CD4-positive, alpha-beta T cell treated with Interleukin-6 at 100 ng/mL for 8 hours (primary cell): ENCODE measurements around the gene HRNR.
A peak's percentile ranks its signal among the peaks of the same experiment; 100 is the strongest.

ENCODE experiments used
- DNase-seq: peaks from one replicate; pipeline ENCODE4 v3.0.0-alpha.2; 2020; ENCODE audit warnings: mixed read lengths, low spot score

The HRNR gene

GRCh38 chr1:152188673-152189591, 35.1 kb downstream of the HRNR start:
- DNase-seq: peak; percentile 70

GRCh38 chr1:152186556-152187285, 37.3 kb downstream of the HRNR start:
- DNase-seq: no peak

- DNase-seq: peak; percentile 57
These were observed 38.2 kb downstream of the HRNR start for GRCh38 chr1:152185544-152186391.

- no peak for DNase-seq
These were observed 41.0 kb downstream of the HRNR start for GRCh38 chr1:152182944-152183361.

- DNase-seq: no peak
These were observed 41.6 kb downstream of the HRNR start for GRCh38 chr1:152182431-152182830.

- no peak for DNase-seq
These were observed 44.4 kb downstream of the HRNR start for GRCh38 chr1:152179566-152179965.

GRCh38 chr1:152170287-152170905, 53.6 kb downstream of the HRNR start:
- no peak for DNase-seq

GRCh38 chr1:152169366-152170025, 54.5 kb downstream of the HRNR start:
- DNase-seq: no peak

- no peak for DNase-seq
These were observed 55.5 kb downstream of the HRNR start for GRCh38 chr1:152168535-152168868.

- no peak for DNase-seq
These were observed 56.0 kb downstream of the HRNR start for GRCh38 chr1:152167835-152168534.

GRCh38 chr1:152166966-152167365, 57.0 kb downstream of the HRNR start:
- no peak for DNase-seq

GRCh38 chr1:152165286-152166077, 58.5 kb downstream of the HRNR start:
- DNase-seq: no peak

GRCh38 chr1:152164517-152165136, 59.4 kb downstream of the HRNR start:
- DNase-seq: no peak

GRCh38 chr1:152162792-152163463, 61.1 kb downstream of the HRNR start:
- no peak for DNase-seq
